H9 (cell line): ENCODE measurements around the gene MCAT. TPM values are rescaled to one million over a fixed set of nuclear protein-coding genes. Genes with fewer than 3 reads are reported as not detected.
A peak's percentile ranks its signal among the peaks of the same experiment; 100 is the strongest.

Source experiments
- DNase-seq: peaks from one replicate; pipeline ENCODE4 v3.0.0-alpha.2; 2017
- H2AFZ ChIP-seq: one replicate; pipeline ENCODE4 v1.6.1; 2013; ENCODE audit warnings: mild to moderate bottlenecking, low read length, control low read depth, moderate library complexity
- H2AK5ac ChIP-seq: 2 replicates; pipeline ENCODE4 v1.6.1; 2013; ENCODE audit warnings: low read length, control low read depth, mixed read lengths; ENCODE audit not compliant: insufficient read length
- H2BK120ac ChIP-seq: one replicate; pipeline ENCODE4 v1.6.1; 2013; ENCODE audit warnings: low read depth, mild to moderate bottlenecking, low read length, control low read depth, inconsistent platforms; ENCODE audit not compliant: poor library complexity, severe bottlenecking
- H2BK12ac ChIP-seq: 2 replicates; pipeline ENCODE4 v1.6.1; 2013; ENCODE audit warnings: low read length, control low read depth, mixed read lengths, low read depth; ENCODE audit not compliant: insufficient read length
- H2BK15ac ChIP-seq: 2 replicates; pipeline ENCODE4 v1.6.1; 2013; ENCODE audit warnings: low read depth, low read length, control low read depth
- H2BK20ac ChIP-seq: one replicate; pipeline ENCODE4 v1.6.1; 2013; ENCODE audit warnings: low read depth, mild to moderate bottlenecking, low read length, control low read depth, inconsistent platforms; ENCODE audit not compliant: poor library complexity, severe bottlenecking
- H2BK5ac ChIP-seq: 2 replicates; pipeline ENCODE4 v1.6.1; 2013; ENCODE audit warnings: low read length, control low read depth, mixed read lengths; ENCODE audit not compliant: insufficient read length
- H3K14ac ChIP-seq: 2 replicates; pipeline ENCODE4 v1.6.1; 2013; ENCODE audit warnings: low read length, control low read depth; ENCODE audit not compliant: insufficient read depth
- H3K18ac ChIP-seq: 2 replicates; pipeline ENCODE4 v1.6.1; 2013; ENCODE audit warnings: low read depth, mild to moderate bottlenecking, mixed read lengths, low read length, control low read depth; ENCODE audit not compliant: insufficient read length
- H3K23ac ChIP-seq: 2 replicates; pipeline ENCODE4 v1.6.1; 2013; ENCODE audit warnings: low read length, control low read depth, mixed read lengths, low read depth; ENCODE audit not compliant: insufficient read length
- H3K23me2 ChIP-seq: 2 replicates; pipeline ENCODE4 v1.6.1; 2013; ENCODE audit warnings: low read depth, mild to moderate bottlenecking, mixed read lengths, low read length, control low read depth; ENCODE audit not compliant: insufficient read length, poor library complexity, severe bottlenecking
- H3K27ac ChIP-seq: 2 replicates; pipeline ENCODE4 v1.5.1; 2013; ENCODE audit warnings: low read length, control low read depth, mixed read lengths, low read depth; ENCODE audit not compliant: insufficient read length
- H3K27me3 ChIP-seq: 2 replicates; pipeline ENCODE4 v1.6.1; 2013; ENCODE audit warnings: low read length, control low read depth, inconsistent platforms; ENCODE audit not compliant: insufficient read depth
- H3K4ac ChIP-seq: 2 replicates; pipeline ENCODE4 v1.6.1; 2013; ENCODE audit warnings: low read depth, mild to moderate bottlenecking, control low read depth, inconsistent platforms, low read length, moderate library complexity
- H3K4me1 ChIP-seq: 2 replicates; pipeline ENCODE4 v1.6.1; 2013; ENCODE audit warnings: low read length, control low read depth, inconsistent platforms; ENCODE audit not compliant: insufficient read depth
- H3K4me2 ChIP-seq: 2 replicates; pipeline ENCODE4 v1.6.1; 2013; ENCODE audit warnings: low read length, control low read depth, mixed read lengths; ENCODE audit not compliant: insufficient read length, insufficient read depth
- H3K56ac ChIP-seq: 2 replicates; pipeline ENCODE4 v1.6.1; 2013; ENCODE audit warnings: low read depth, mild to moderate bottlenecking, mixed read lengths, low read length, control low read depth; ENCODE audit not compliant: insufficient read length
- H3K79me1 ChIP-seq: 2 replicates; pipeline ENCODE4 v1.6.1; 2013; ENCODE audit warnings: low read depth, mild to moderate bottlenecking, moderate library complexity, low read length, control low read depth, inconsistent platforms; ENCODE audit not compliant: insufficient read depth, poor library complexity, severe bottlenecking
- H3K79me2 ChIP-seq: 2 replicates; pipeline ENCODE4 v1.6.1; 2013; ENCODE audit warnings: low read length, control low read depth, inconsistent platforms; ENCODE audit not compliant: insufficient read depth
- H3K9ac ChIP-seq: 2 replicates; pipeline ENCODE4 v1.6.1; 2013; ENCODE audit warnings: low read length, control low read depth, mixed read lengths; ENCODE audit not compliant: insufficient read length; ENCODE audit errors: extremely low read depth
- H3K9me3 ChIP-seq: one replicate; pipeline ENCODE4 v1.6.1; 2013; ENCODE audit warnings: low read depth, low read length, inconsistent platforms; ENCODE audit not compliant: control insufficient read depth
- H3T11ph ChIP-seq: one replicate; pipeline ENCODE4 v1.6.1; 2013; ENCODE audit warnings: mild to moderate bottlenecking, low read length, control low read depth, inconsistent platforms
- H4K20me1 ChIP-seq: one replicate; pipeline ENCODE4 v1.6.1; 2013; ENCODE audit not compliant: control insufficient read depth, insufficient read length, insufficient read depth
- H4K5ac ChIP-seq: 2 replicates; pipeline ENCODE4 v1.6.1; 2013; ENCODE audit warnings: low read depth, mild to moderate bottlenecking, mixed read lengths, low read length, control low read depth; ENCODE audit not compliant: insufficient read length
- H4K8ac ChIP-seq: replicated peaks from 2 replicates; pipeline ENCODE4 v1.6.1; 2013; ENCODE audit warnings: low read length, control low read depth, mixed read lengths, low read depth; ENCODE audit not compliant: insufficient read length
- H4K91ac ChIP-seq: 2 replicates; pipeline ENCODE4 v1.6.1; 2013; ENCODE audit warnings: low read depth, mild to moderate bottlenecking, moderate library complexity, mixed read lengths, low read length, control low read depth; ENCODE audit not compliant: insufficient read length
- H3K27ac Mint-ChIP-seq, 3 experiments: 2 replicates in 2 of 3; 3 replicates in 1 of 3; pipeline ENCODE4 v1.8.0; 2020 to 2021; ENCODE audit warnings: mixed read lengths in 3 of 3, mild to moderate bottlenecking in 1 of 3, moderate library complexity in 1 of 3
- H3K27me3 Mint-ChIP-seq: 2 replicates; pipeline ENCODE4 v1.8.0; 2021; ENCODE audit warnings: low read depth, mild to moderate bottlenecking, moderate library complexity, mixed read lengths
- H3K36me3 Mint-ChIP-seq, 3 experiments: 2 replicates in 2 of 3; 3 replicates in 1 of 3; pipeline ENCODE4 v1.8.0; 2020 to 2021; ENCODE audit warnings: low read depth in 3 of 3, mixed read lengths in 3 of 3; ENCODE audit not compliant: insufficient read depth in 1 of 3
- H3K4me1 Mint-ChIP-seq, 2 experiments: 2 replicates each; pipeline ENCODE4 v1.8.0; 2020; ENCODE audit warnings: mixed read lengths in 2 of 2
- H3K4me3 Mint-ChIP-seq, 2 experiments: 2 replicates in 1 of 2; 3 replicates in 1 of 2; pipeline ENCODE4 v1.8.0; 2020 to 2021; ENCODE audit warnings: mild to moderate bottlenecking in 2 of 2, mixed read lengths in 2 of 2, moderate library complexity in 1 of 2
- H3K9me3 Mint-ChIP-seq, 2 experiments: 2 replicates in 1 of 2; 3 replicates in 1 of 2; pipeline ENCODE4 v1.8.0; 2020; ENCODE audit warnings: mild to moderate bottlenecking in 2 of 2, mixed read lengths in 2 of 2, moderate library complexity in 1 of 2
- CTCF ChIP-seq: fragments of 200-600 bp; sonication (generic); conservative IDR thresholded peaks from 3 replicates; pipeline ENCODE4 v1.8.0; 2021; ENCODE audit warnings: antibody characterized with exemption, mild to moderate bottlenecking
- WGBS: extraction: QIAGEN DNeasy Blood & Tissue Kit; methylation state at CpG from one replicate; pipeline ENCODE4 v1.1.7; 2013; ENCODE audit warnings: missing lambda C conversion rate, low lambda C conversion rate, mixed read lengths; ENCODE audit not compliant: insufficient read length; ENCODE audit errors: extremely low coverage; 5-methylcytosine and 5-hydroxymethylcytosine counted together
- total RNA-seq: library from RNA; stranded (reverse); gene quantifications from 2 replicates; pipeline ENCODE4 v1.2.1, GENCODE V29; 2021

MCAT gene
- total RNA-seq, 1 experiment from 2014 or later, result 20.3 TPM

- no peak within 1 kb of the TSS for H2AFZ ChIP-seq
- peak within 1 kb of the TSS; percentile 68 to 87 for H3K4me3 Mint-ChIP-seq
- no peak within 1 kb of the TSS for H2BK20ac ChIP-seq
- H3K27ac ChIP-seq, result no peak within 1 kb of the TSS
- peaks cover 22% of the 10 kb centered on the region for H3K27me3 Mint-ChIP-seq
- no peak within 1 kb of the TSS for H2BK5ac ChIP-seq
- no peak within 1 kb of the TSS for H4K8ac ChIP-seq
- no peak within 1 kb of the TSS for H2BK12ac ChIP-seq
- no peak within 1 kb of the TSS for H2AK5ac ChIP-seq
- H3K4me1 Mint-ChIP-seq, result peaks cover 3 to 19% of the 10 kb centered on the region in 2 experiments
- H2BK120ac ChIP-seq, result no peak within 1 kb of the TSS
- no peaks in the 10 kb centered on the region for H3K79me2 ChIP-seq
- peak within 1 kb of the TSS; percentile 10; the same call in 1 of the 2 replicates for H3K14ac ChIP-seq
- no peaks in the 10 kb centered on the region for H3K9me3 Mint-ChIP-seq
- no CpG with 5 or more reads among the region's 75 CpGs for whole genome bisulfite sequencing
- H3K4ac ChIP-seq, result no peak within 1 kb of the TSS
- no peaks in the 10 kb centered on the region; the same call in 1 of the 2 replicates for H3K27me3 ChIP-seq
- no peak within 1 kb of the TSS for H3K9ac ChIP-seq
- H3T11ph ChIP-seq, result no peak within 1 kb of the TSS
- H3K23ac ChIP-seq, result no peak within 1 kb of the TSS
- no peak within 1 kb of the TSS for H2BK15ac ChIP-seq
- peak; percentile 60 for DNase-seq
- no peak for TF ChIP-seq CTCF
- no peaks in the 10 kb centered on the region for H4K20me1 ChIP-seq
- no peaks in the 10 kb centered on the region for H3K23me2 ChIP-seq
- no peak within 1 kb of the TSS for H4K5ac ChIP-seq
- H3K36me3 Mint-ChIP-seq, result no peaks in the 10 kb centered on the region
- no peak within 1 kb of the TSS for H3K56ac ChIP-seq
- H3K18ac ChIP-seq, result no peak within 1 kb of the TSS
- no peak within 1 kb of the TSS for H4K91ac ChIP-seq
- no peaks in the 10 kb centered on the region for H3K79me1 ChIP-seq
- H3K9me3 ChIP-seq, result no peaks in the 10 kb centered on the region
- H3K4me2 ChIP-seq, result peak within 1 kb of the TSS; percentile 50
- no peaks in the 10 kb centered on the region; the same call in 1 of the 2 replicates for H3K4me1 ChIP-seq
- no peak within 1 kb of the TSS; a peak in 1 of 7 replicates for H3K27ac Mint-ChIP-seq
These were observed 8.2 kb upstream of the MCAT start, which contains the start of gene TSPO for GRCh38 chr22:43151251-43152002. TSPO (plus strand) TSS chr22:43151559; CDS start chr22:43159239, 7,680 bp downstream.
